ENCODE measurements around the gene GRPEL2. TPM values are rescaled to one million over a fixed set of nuclear protein-coding genes. Genes with fewer than 3 reads are reported as not detected.

The GRPEL2 gene
- total and polyA plus RNA-seq, 2 of the 8 experiments (the other 6 are each of a cell fraction or from before 2014, with no cell fraction given) = 11.2 to 52.2 TPM

GRCh38 chr5:149362541-149362940, 17.2 kb downstream of the GRPEL2 start:
- ChIA-PET CTCF (ENCODE audit: partially characterized antibody) (interaction anchor here (0.6 to 46.1 kb wide), 8 partner anchors 9 to 85 kb away, joined by 3 to 1310 read pairs (median 4); no protein-coding TSS in a partner anchor), POLR2A (ENCODE audit: partially characterized antibody) (interaction anchor here (1.6 to 3.3 kb wide), 2 partner anchors 12 to 16 kb away, joined by 5 to 16 read pairs; partner anchors contain the start of gene GRPEL2)
- Histone ChIP-seq H2BK120ac (replicated peaks; ENCODE audit: low read depth, low read length) (no peak overlapping the region), H4K8ac (ENCODE audit: extremely low read depth, insufficient read depth, low read length) (no peak overlapping the region), H3K56ac (replicated peaks; ENCODE audit: insufficient read length, low read depth, low read length) (no peak overlapping the region), H2BK15ac (ENCODE audit: low read length) (no peak overlapping the region), H3K4me3 (ENCODE audit: extremely low read depth in 1 of 4, insufficient read depth in 2 of 4, low read depth in 3 of 4, low read length in 4 of 4) (no peak overlapping the region), H3K36me3 (ENCODE audit: control insufficient read depth in 2 of 4, insufficient read depth in 4 of 4, low read length in 3 of 4) (no peaks in the 10 kb centered on the region; a peak in 1 of 8 replicates), H3K4me2 (ENCODE audit: insufficient read depth in 1 of 2, low read depth in 2 of 2, low read length in 2 of 2) (no peak overlapping the region), H3K23ac (ENCODE audit: insufficient read length) (no peak overlapping the region), H3K79me1 (ENCODE audit: low read depth, low read length) (peaks cover 8% of the 10 kb centered on the region), H3K9me3 (ENCODE audit: insufficient read depth in 2 of 2, low read depth in 1 of 2, low read length in 1 of 2) (no peaks in the 10 kb centered on the region), H4K5ac (ENCODE audit: insufficient read length, low read depth, low read length) (no peak overlapping the region), H3K23me2 (ENCODE audit: low read depth, low read length) (peaks cover 6% of the 10 kb centered on the region; the same call in 1 of the 2 replicates), H4K91ac (replicated peaks; ENCODE audit: insufficient read length, low read length) (no peak overlapping the region), H3K27ac (ENCODE audit: low read depth, low read length) (no peak overlapping the region), H3K18ac (ENCODE audit: extremely low read depth, low read length) (no peak overlapping the region), H2BK20ac (ENCODE audit: low read length) (no peak overlapping the region), H4K20me1 (replicated peaks in 1 of 2; ENCODE audit: control insufficient read depth in 1 of 2, insufficient read depth in 2 of 2, low read length in 2 of 2) (peaks cover 0 to 9% of the 10 kb centered on the region in 2 experiments), H2BK5ac (ENCODE audit: low read depth, low read length) (no peak overlapping the region), H2BK12ac (ENCODE audit: low read depth, low read length) (no peak overlapping the region), H3K79me2 (ENCODE audit: control insufficient read depth in 1 of 2, insufficient read depth in 2 of 2, low read length in 2 of 2) (0 out of 4 replicates have a peak, but pooled peaks cover 0 to 5% of the 10 kb centered on the region in 2 experiments), H3K9ac (replicated peaks in 1 of 4; ENCODE audit: extremely low read depth in 1 of 4, low read depth in 3 of 4, low read length in 3 of 4) (no peak overlapping the region), H3K4me1 (replicated peaks in 1 of 4; ENCODE audit: control insufficient read depth in 3 of 4, insufficient read depth in 4 of 4, low read length in 3 of 4) (peaks cover 0 to 4% (median 3%) of the 10 kb centered on the region in 4 experiments; a peak in 5 of 7 replicates), H3K14ac (ENCODE audit: insufficient read length) (no peak overlapping the region), H2AFZ (ENCODE audit: low read length) (no peak overlapping the region), H3K27me3 (replicated peaks in 1 of 4; ENCODE audit: control insufficient read depth in 3 of 4, extremely low read depth in 1 of 4, insufficient read depth in 3 of 4, low read length in 3 of 4) (no peaks in the 10 kb centered on the region), H3K4ac (replicated peaks; ENCODE audit: insufficient read length, low read depth, low read length) (no peak overlapping the region), H2AK5ac (ENCODE audit: low read depth, low read length) (no peak overlapping the region)
- FAIRE-seq (no peak), DNase-seq (ENCODE audit: low read depth in 1 of 2, low spot score in 2 of 2) (no peak)
- WGBS, 2 experiments (ENCODE audit: extremely low coverage in 1 of 2, insufficient coverage in 1 of 2, insufficient read length in 1 of 2, insufficient replicate concordance in 2 of 2, low coverage in 1 of 2, low lambda C conversion rate in 2 of 2, missing lambda C conversion rate in 1 of 2) = 90% methylated on average over 12 of the region's 12 CpGs; no CpG with 5 or more reads in 1 of the 2 experiments
- TF ChIP-seq ATF2 (IDR thresholded peaks at IDR 0.05; ENCODE audit: low read length) (no peak), GTF2F1 (IDR thresholded peaks at IDR 0.05; ENCODE audit: borderline replicate concordance, low read depth, low read length) (no peak), CBX5 (IDR thresholded peaks at IDR 0.05; ENCODE audit: low read depth, low read length) (no peak), CHD1 (IDR thresholded peaks at IDR 0.05; ENCODE audit: low read depth, low read length) (no peak), MAX (IDR thresholded peaks at IDR 0.05) (no peak), KDM1A (IDR thresholded peaks at IDR 0.05; ENCODE audit: borderline replicate concordance, low read length) (no peak), HDAC6 (IDR thresholded peaks at IDR 0.05; ENCODE audit: low read depth, low read length) (no peak), EZH2 (IDR thresholded peaks at IDR 0.05; ENCODE audit: low read depth, low read length, severe bottlenecking) (no peak), YY1 (IDR thresholded peaks at IDR 0.05; ENCODE audit: low read depth, low read length) (no peak), SIN3A (conservative IDR thresholded peaks at IDR 0.05 in 1 of 2, IDR thresholded peaks at IDR 0.05 in 1 of 2; ENCODE audit: low read depth in 1 of 2, low read length in 2 of 2) (no peak), POU5F1 (IDR thresholded peaks at IDR 0.05; ENCODE audit: low read depth, low read length) (no peak)

Measured in H1 (cell line).